H1 (cell line): ENCODE data around the gene VWA2. TPM values are rescaled to one million over a fixed set of nuclear protein-coding genes. Genes with fewer than 3 reads are reported as not detected.

Experiments used
- CTCF ChIA-PET: fragments of 300-600 bp; sonication (Branson Sonifier 250); formaldehyde crosslinking; loops from one replicate; lab custom pipeline; 2021; ENCODE audit not compliant: partially characterized antibody; lab: Charles Lee
- POLR2A ChIA-PET: fragments of 300-600 bp; sonication (Branson Sonifier 250); formaldehyde crosslinking; loops from one replicate; lab custom pipeline; 2021; ENCODE audit warnings: inconsistent platforms; ENCODE audit not compliant: partially characterized antibody; lab: Charles Lee
- DNase-seq, 2 experiments: peaks; one replicate each; pipeline versions ENCODE4 v3.0.0 to v3.0.0-alpha.2; 2010 to 2022; ENCODE audit warnings: low spot score in 2 of 2, low read depth in 1 of 2, mixed read lengths in 1 of 2
- FAIRE-seq: peaks from 2 replicates; lab custom pipeline; 2011; peaks lifted over from hg19 to GRCh38; lab: Jason Lieb, UNC
- H2AFZ ChIP-seq: 2 replicates; pipeline ENCODE4 v1.8.1; 2012; ENCODE audit warnings: low read length, inconsistent platforms
- H2AK5ac ChIP-seq: 2 replicates; pipeline ENCODE4 v1.6.1; 2013; ENCODE audit warnings: low read depth, low read length
- H2BK120ac ChIP-seq: replicated peaks from 2 replicates; pipeline ENCODE3; 2013; ENCODE audit warnings: low read depth, low read length, inconsistent platforms
- H2BK12ac ChIP-seq: 2 replicates; pipeline ENCODE4 v1.6.1; 2013; ENCODE audit warnings: low read depth, low read length
- H2BK15ac ChIP-seq: 2 replicates; pipeline ENCODE4 v1.6.1; 2013; ENCODE audit warnings: low read length
- H2BK20ac ChIP-seq: 2 replicates; pipeline ENCODE4 v1.6.1; 2013; ENCODE audit warnings: low read length
- H2BK5ac ChIP-seq: 2 replicates; pipeline ENCODE4 v1.6.1; 2013; ENCODE audit warnings: low read depth, low read length
- H3K14ac ChIP-seq: 2 replicates; pipeline ENCODE4 v1.6.1; 2013; ENCODE audit warnings: inconsistent platforms; ENCODE audit not compliant: insufficient read length
- H3K18ac ChIP-seq: 2 replicates; pipeline ENCODE4 v1.6.1; 2013; ENCODE audit warnings: low read length; ENCODE audit errors: extremely low read depth
- H3K23ac ChIP-seq: 2 replicates; pipeline ENCODE4 v1.6.1; 2013; ENCODE audit warnings: inconsistent platforms; ENCODE audit not compliant: insufficient read length
- H3K23me2 ChIP-seq: 2 replicates; pipeline ENCODE4 v1.6.1; 2013; ENCODE audit warnings: low read depth, low read length
- H3K27ac ChIP-seq: 2 replicates; pipeline ENCODE4 v1.6.1; 2011; ENCODE audit warnings: low read depth, low read length, inconsistent platforms
- H3K27me3 ChIP-seq, 4 experiments: replicated peaks in 1 of 4; 1 replicate in 1 of 4; 2 replicates in 3 of 4; pipeline versions ENCODE4 v1.6.1 to v1.8.1; 2011 to 2013; ENCODE audit warnings: low read length in 3 of 4, mild to moderate bottlenecking in 3 of 4, inconsistent platforms in 2 of 4, mixed read lengths in 2 of 4, moderate library complexity in 1 of 4; ENCODE audit not compliant: control insufficient read depth in 3 of 4, insufficient read depth in 3 of 4; ENCODE audit errors: extremely low read depth in 1 of 4
- H3K36me3 ChIP-seq, 4 experiments: 2 replicates each; pipeline versions ENCODE4 v1.6.1 to v1.8.1; 2011 to 2013; ENCODE audit warnings: mild to moderate bottlenecking in 4 of 4, low read length in 3 of 4, moderate library complexity in 2 of 4, control low read depth in 1 of 4, inconsistent platforms in 1 of 4; ENCODE audit not compliant: insufficient read depth in 4 of 4, control insufficient read depth in 2 of 4
- H3K4ac ChIP-seq: replicated peaks from 2 replicates; pipeline ENCODE3; 2013; ENCODE audit warnings: low read length, low read depth, mixed read lengths, inconsistent platforms; ENCODE audit not compliant: insufficient read length
- H3K4me1 ChIP-seq, 4 experiments: replicated peaks in 1 of 4; 1 replicate in 1 of 4; 2 replicates in 3 of 4; pipeline versions ENCODE4 v1.6.1 to v1.8.1; 2011 to 2013; ENCODE audit warnings: low read length in 3 of 4, inconsistent platforms in 2 of 4, mixed read lengths in 1 of 4; ENCODE audit not compliant: insufficient read depth in 4 of 4, control insufficient read depth in 3 of 4
- H3K4me2 ChIP-seq, 2 experiments: 2 replicates each; pipeline versions ENCODE4 v1.6.1 to v1.8.1; 2011 to 2013; ENCODE audit warnings: low read depth in 2 of 2, low read length in 2 of 2, control low read depth in 1 of 2, inconsistent platforms in 1 of 2, mild to moderate bottlenecking in 1 of 2; ENCODE audit not compliant: insufficient read depth in 1 of 2
- H3K4me3 ChIP-seq, 4 experiments: fragments of 200-600, 300-600 bp in 1 of 4; sonication (generic), shearing (Covaris generic), sonication (Bioruptor Twin) in 1 of 4; 2 replicates each; pipeline versions ENCODE4 v1.5.1 to v1.8.1; 2011 to 2016; ENCODE audit warnings: low read length in 4 of 4, low read depth in 3 of 4, control low read depth in 2 of 4, inconsistent platforms in 2 of 4, mild to moderate bottlenecking in 2 of 4, mixed read lengths in 1 of 4, moderate library complexity in 1 of 4; ENCODE audit not compliant: insufficient read depth in 2 of 4; ENCODE audit errors: extremely low read depth in 1 of 4
- H3K56ac ChIP-seq: replicated peaks from 2 replicates; pipeline ENCODE3; 2013; ENCODE audit warnings: low read depth, mild to moderate bottlenecking, mixed read lengths, low read length, inconsistent platforms; ENCODE audit not compliant: insufficient read length
- H3K79me1 ChIP-seq: 2 replicates; pipeline ENCODE4 v1.6.1; 2013; ENCODE audit warnings: low read depth, low read length, control low read depth
- H3K79me2 ChIP-seq, 2 experiments: 2 replicates each; pipeline versions ENCODE4 v1.6.1 to v1.8.1; 2012 to 2013; ENCODE audit warnings: low read length in 2 of 2, mild to moderate bottlenecking in 2 of 2, inconsistent platforms in 1 of 2; ENCODE audit not compliant: insufficient read depth in 2 of 2, control insufficient read depth in 1 of 2
- H3K9ac ChIP-seq, 4 experiments: replicated peaks in 1 of 4; 1 replicate in 1 of 4; 2 replicates in 3 of 4; pipeline versions ENCODE4 v1.6.1 to v1.8.1; 2011 to 2013; ENCODE audit warnings: low read depth in 3 of 4, low read length in 3 of 4, control low read depth in 2 of 4, mild to moderate bottlenecking in 2 of 4, moderate library complexity in 2 of 4, inconsistent platforms in 1 of 4; ENCODE audit errors: extremely low read depth in 1 of 4
- H3K9me3 ChIP-seq, 2 experiments: 2 replicates each; pipeline versions ENCODE4 v1.6.1 to v1.8.1; 2012 to 2013; ENCODE audit warnings: mild to moderate bottlenecking in 2 of 2, moderate library complexity in 2 of 2, control low read depth in 1 of 2, inconsistent platforms in 1 of 2, low read depth in 1 of 2, low read length in 1 of 2, mixed read lengths in 1 of 2; ENCODE audit not compliant: insufficient read depth in 2 of 2
- H4K20me1 ChIP-seq, 2 experiments: replicated peaks in 1 of 2; 2 replicates each; pipeline versions ENCODE3 to v1.8.1; 2011 to 2013; ENCODE audit warnings: inconsistent platforms in 2 of 2, low read length in 2 of 2, mild to moderate bottlenecking in 1 of 2; ENCODE audit not compliant: insufficient read depth in 2 of 2, control insufficient read depth in 1 of 2
- H4K5ac ChIP-seq: 2 replicates; pipeline ENCODE4 v1.6.1; 2013; ENCODE audit warnings: low read length, low read depth, mixed read lengths, inconsistent platforms; ENCODE audit not compliant: insufficient read length
- H4K8ac ChIP-seq: 2 replicates; pipeline ENCODE4 v1.8.0; 2013; ENCODE audit warnings: mild to moderate bottlenecking, moderate library complexity, low read length, inconsistent platforms; ENCODE audit not compliant: insufficient read depth; ENCODE audit errors: extremely low read depth
- H4K91ac ChIP-seq: replicated peaks from 2 replicates; pipeline ENCODE3; 2013; ENCODE audit warnings: low read length, mixed read lengths, inconsistent platforms; ENCODE audit not compliant: insufficient read length
- ASH2L ChIP-seq: fragments of 200-600, 300-600 bp; sonication (generic); IDR thresholded peaks from one replicate; pipeline ENCODE4 v1.7.1; 2017; ENCODE audit warnings: low read length
- ATF3 ChIP-seq: IDR thresholded peaks from 2 replicates; pipeline ENCODE4 v1.6.1; 2011; ENCODE audit warnings: low read depth, mild to moderate bottlenecking, low read length; ENCODE audit not compliant: insufficient read depth
- BCL11A ChIP-seq, 2 experiments: IDR thresholded peaks; one replicate each; pipeline ENCODE4 v1.6.1; 2011; ENCODE audit warnings: low read depth in 2 of 2, low read length in 2 of 2, mild to moderate bottlenecking in 2 of 2
- EZH2 ChIP-seq: fragments of 200-600 bp; sonication (generic); IDR thresholded peaks from 2 replicates; pipeline ENCODE4 v1.7.1; 2012; ENCODE audit warnings: low read depth, mild to moderate bottlenecking, moderate library complexity, low read length, inconsistent platforms; ENCODE audit not compliant: severe bottlenecking
- FOSL1 ChIP-seq: IDR thresholded peaks from 2 replicates; pipeline ENCODE4 v1.6.1; 2011; ENCODE audit warnings: mild to moderate bottlenecking, low read depth, low read length, moderate library complexity; ENCODE audit not compliant: insufficient read depth
- JUN ChIP-seq: IDR thresholded peaks from 2 replicates; pipeline ENCODE4 v1.6.1; 2011; ENCODE audit warnings: low read depth, mild to moderate bottlenecking, improper control_type of control experiment, low read length
- PHF8 ChIP-seq: fragments of 200-600 bp; sonication (generic); conservative IDR thresholded peaks from 2 replicates; pipeline ENCODE4 v1.7.1; 2012; ENCODE audit warnings: low read depth, mild to moderate bottlenecking, inconsistent platforms, low read length, moderate library complexity
- TAF7 ChIP-seq: optimal IDR thresholded peaks from 2 replicates; pipeline ENCODE3; 2011; ENCODE audit warnings: low read depth, mild to moderate bottlenecking, inconsistent platforms, low read length, moderate library complexity, borderline replicate concordance
- WGBS, 2 experiments: shearing (Covaris generic) in 1 of 2; methylation state at CpG; one replicate each; pipeline versions ENCODE4 v1.1.6 to v1.1.7; 2013 to 2015; ENCODE audit warnings: low lambda C conversion rate in 2 of 2, mixed read lengths in 2 of 2, inconsistent platforms in 1 of 2, low coverage in 1 of 2, missing lambda C conversion rate in 1 of 2; ENCODE audit not compliant: insufficient replicate concordance in 2 of 2, insufficient coverage in 1 of 2, insufficient read length in 1 of 2; ENCODE audit errors: extremely low coverage in 1 of 2, missing lambda C conversion rate in 1 of 2; 5-methylcytosine and 5-hydroxymethylcytosine counted together
- polyA plus RNA-seq, 7 experiments: library from polyadenylated mRNA; depleted of rRNA in 3 of 7; stranded (reverse) in 5 of 7; unstranded in 2 of 7; fragments of >200 nt in 5 of 7; fragments of 200-250 nt in 2 of 7; gene quantifications; 1 replicate in 5 of 7; 2 replicates in 1 of 7; 4 replicates in 1 of 7; pipeline versions ENCODE4 v1.2.1 to v1.2.3, GENCODE V29; 2011 to 2013; ENCODE audit warnings: missing spikeins in 2 of 7, mixed read lengths in 2 of 7
- total RNA-seq: library from RNA; stranded (reverse); fragmentation: NEBNext Ultra II Directional; extraction: Animal tissue kit (Norgen Biotek cat#: 25700); gene quantifications from 2 replicates; pipeline ENCODE4 v1.2.1, GENCODE V29; 2021

Gene VWA2
- total and polyA plus RNA-seq, 2 of the 8 experiments (the other 6 are each of a cell fraction or from before 2014, with no cell fraction given), result 2.8 to 2.9 TPM

- no peak overlapping the region for H3K23ac ChIP-seq
- H4K8ac ChIP-seq, result no peak overlapping the region
- CTCF ChIA-PET, result interaction anchor here (0.7 to 1.0 kb wide), 4 partner anchors 23 to 101 kb away, joined by 3 to 4 read pairs (median 3); no protein-coding TSS in a partner anchor
- no peaks in the 10 kb centered on the region for H3K9me3 ChIP-seq
- no peak for DNase-seq
- no peak overlapping the region for H3K4ac ChIP-seq
- H3K4me2 ChIP-seq, result no peak overlapping the region
- 81% methylated on average over 3 of the region's 3 CpGs; no CpG with 5 or more reads in 1 of the 2 experiments for WGBS, 2 experiments
- H4K5ac ChIP-seq, result no peak overlapping the region
- no peaks in the 10 kb centered on the region for H3K36me3 ChIP-seq
- H2BK20ac ChIP-seq, result no peak overlapping the region
- H2BK5ac ChIP-seq, result no peak overlapping the region
- H3K79me1 ChIP-seq, result no peaks in the 10 kb centered on the region
- no peak overlapping the region for H3K56ac ChIP-seq
- no peak overlapping the region for H2BK120ac ChIP-seq
- no peaks in the 10 kb centered on the region for H3K79me2 ChIP-seq
- H3K9ac ChIP-seq, result no peak overlapping the region
- no peaks in the 10 kb centered on the region for H3K4me1 ChIP-seq
- H2BK15ac ChIP-seq, result no peak overlapping the region
- H4K20me1 ChIP-seq, result no peaks in the 10 kb centered on the region
- no peak overlapping the region for H2AFZ ChIP-seq
- H3K14ac ChIP-seq, result no peak overlapping the region
- H3K27me3 ChIP-seq, result no peaks in the 10 kb centered on the region
- H3K27ac ChIP-seq, result no peak overlapping the region
- POLR2A ChIA-PET, result no interaction called here
- no peak for FAIRE-seq
- no peak overlapping the region for H3K18ac ChIP-seq
- no peak overlapping the region for H4K91ac ChIP-seq
- TF ChIP-seq ATF3, result no peak
- TF ChIP-seq EZH2, result no peak
- TF ChIP-seq ASH2L, result no peak
- no peak for TF ChIP-seq TAF7
- TF ChIP-seq FOSL1, result no peak
- no peak for TF ChIP-seq JUN
- no peak for TF ChIP-seq BCL11A (IDR thresholded peaks at IDR 0.05; ENCODE audit: low read depth in 2 of 2, low read length in 2 of 2)
- no peak for TF ChIP-seq PHF8
- H2AK5ac ChIP-seq, result no peak overlapping the region
- H3K4me3 ChIP-seq, result no peak overlapping the region
- no peak overlapping the region for H2BK12ac ChIP-seq
- H3K23me2 ChIP-seq, result no peaks in the 10 kb centered on the region
These were observed 36.2 kb upstream of the VWA2 start for GRCh38 chr10:114202812-114203211.
